Neutrophil (primary cell): ENCODE results near the gene PIP4K2A.

Experiments used
- H3K27ac ChIP-seq: fragments of 200-600 bp; sonication (generic); 2 replicates; pipeline ENCODE4 v1.5.1; 2016; ENCODE audit warnings: mild to moderate bottlenecking, moderate library complexity
- H3K27me3 ChIP-seq: fragments of 200-600 bp; sonication (generic); 2 replicates; pipeline ENCODE4 v1.6.0; 2016; ENCODE audit warnings: mild to moderate bottlenecking
- H3K36me3 ChIP-seq: fragments of 200-600 bp; sonication (generic); 2 replicates; pipeline ENCODE4 v1.5.1; 2017
- H3K4me1 ChIP-seq, 2 experiments: fragments of 200-600 bp in 1 of 2; sonication (generic) in 1 of 2; 1 replicate in 1 of 2; 2 replicates in 1 of 2; pipeline versions ENCODE4 v1.5.1 to v1.6.1; 2013 to 2016; ENCODE audit warnings: low read depth in 1 of 2, low read length in 1 of 2, mild to moderate bottlenecking in 1 of 2, moderate library complexity in 1 of 2; ENCODE audit not compliant: control insufficient read depth in 1 of 2, insufficient read depth in 1 of 2
- H3K4me3 ChIP-seq, 2 experiments: fragments of 200-600 bp in 1 of 2; sonication (generic) in 1 of 2; 1 replicate in 1 of 2; 2 replicates in 1 of 2; pipeline ENCODE4 v1.5.1; 2013 to 2016; ENCODE audit warnings: low read depth in 1 of 2, low read length in 1 of 2, mild to moderate bottlenecking in 1 of 2, moderate library complexity in 1 of 2
- H3K9me3 ChIP-seq: fragments of 200-600 bp; sonication (generic); 2 replicates; pipeline ENCODE4 v1.5.1; 2016
- CTCF ChIP-seq: fragments of 200-600 bp; sonication (generic); IDR thresholded peaks from 2 replicates; pipeline ENCODE4 v1.5.1; 2016; ENCODE audit warnings: antibody characterized with exemption

The PIP4K2A gene

GRCh38 chr10:22644222-22644621 lies 70.2 kb downstream of the PIP4K2A start:
- Histone ChIP-seq H3K4me3 (no peak overlapping the region), H3K9me3 (no peaks in the 10 kb centered on the region), H3K4me1 (peaks cover 21 to 32% of the 10 kb centered on the region in 2 experiments), H3K27ac (no peak overlapping the region), H3K27me3 (no peaks in the 10 kb centered on the region), H3K36me3 (no peaks in the 10 kb centered on the region)
- TF ChIP-seq CTCF: no peak

- Histone ChIP-seq H3K27me3 (no peaks in the 10 kb centered on the region), H3K9me3 (no peaks in the 10 kb centered on the region), H3K4me1 (peaks cover 18 to 28% of the 10 kb centered on the region in 2 experiments), H3K4me3 (no peak overlapping the region), H3K36me3 (no peaks in the 10 kb centered on the region), H3K27ac (no peak overlapping the region)
- TF ChIP-seq CTCF: no peak
Observed at GRCh38 chr10:22643775-22644174, 70.6 kb downstream of the PIP4K2A start.

GRCh38 chr10:22643116-22643515 lies 71.3 kb downstream of the PIP4K2A start:
- TF ChIP-seq CTCF: no peak
- Histone ChIP-seq H3K4me1 (peaks cover 11 to 21% of the 10 kb centered on the region in 2 experiments), H3K27ac (no peak overlapping the region)

GRCh38 chr10:22641743-22642142 lies 72.6 kb downstream of the PIP4K2A start:
- peaks cover 5 to 8% of the 10 kb centered on the region in 2 experiments for H3K4me1 ChIP-seq

More at GRCh38 chr10:22643116-22643515, 71.3 kb downstream of the PIP4K2A start:
- H3K36me3 ChIP-seq: no peaks in the 10 kb centered on the region
- no peaks in the 10 kb centered on the region for H3K9me3 ChIP-seq
- no peak overlapping the region for H3K4me3 ChIP-seq
- H3K27me3 ChIP-seq: no peaks in the 10 kb centered on the region

GRCh38 chr10:22640359-22640758 lies 74.0 kb downstream of the PIP4K2A start:
- Histone ChIP-seq H3K9me3 (no peaks in the 10 kb centered on the region), H3K27me3 (no peaks in the 10 kb centered on the region), H3K36me3 (no peaks in the 10 kb centered on the region), H3K27ac (no peak overlapping the region), H3K4me1 (peaks cover 16 to 21% of the 10 kb centered on the region in 2 experiments), H3K4me3 (no peak overlapping the region)
- TF ChIP-seq CTCF: no peak

More at GRCh38 chr10:22641743-22642142, 72.6 kb downstream of the PIP4K2A start:
- Histone ChIP-seq H3K27me3 (no peaks in the 10 kb centered on the region), H3K9me3 (no peaks in the 10 kb centered on the region), H3K4me3 (no peak overlapping the region), H3K36me3 (no peaks in the 10 kb centered on the region), H3K27ac (no peak overlapping the region)
- TF ChIP-seq CTCF: no peak

GRCh38 chr10:22638863-22639262 lies 75.5 kb downstream of the PIP4K2A start:
- no peak for TF ChIP-seq CTCF

More at GRCh38 chr10:22638863-22639262, 75.5 kb downstream of the PIP4K2A start:
- Histone ChIP-seq H3K36me3 (no peaks in the 10 kb centered on the region), H3K27ac (no peak overlapping the region), H3K4me1 (peaks cover 14 to 17% of the 10 kb centered on the region in 2 experiments), H3K27me3 (no peaks in the 10 kb centered on the region), H3K4me3 (no peak overlapping the region), H3K9me3 (no peaks in the 10 kb centered on the region)
